ENCODE results near the gene FOXQ1. TPM values are rescaled to one million over a fixed set of nuclear protein-coding genes. Genes with fewer than 3 reads are reported as not detected.

The FOXQ1 gene
- total RNA-seq, 1 experiment from 2014 or later: 11.7 TPM

DNA sequence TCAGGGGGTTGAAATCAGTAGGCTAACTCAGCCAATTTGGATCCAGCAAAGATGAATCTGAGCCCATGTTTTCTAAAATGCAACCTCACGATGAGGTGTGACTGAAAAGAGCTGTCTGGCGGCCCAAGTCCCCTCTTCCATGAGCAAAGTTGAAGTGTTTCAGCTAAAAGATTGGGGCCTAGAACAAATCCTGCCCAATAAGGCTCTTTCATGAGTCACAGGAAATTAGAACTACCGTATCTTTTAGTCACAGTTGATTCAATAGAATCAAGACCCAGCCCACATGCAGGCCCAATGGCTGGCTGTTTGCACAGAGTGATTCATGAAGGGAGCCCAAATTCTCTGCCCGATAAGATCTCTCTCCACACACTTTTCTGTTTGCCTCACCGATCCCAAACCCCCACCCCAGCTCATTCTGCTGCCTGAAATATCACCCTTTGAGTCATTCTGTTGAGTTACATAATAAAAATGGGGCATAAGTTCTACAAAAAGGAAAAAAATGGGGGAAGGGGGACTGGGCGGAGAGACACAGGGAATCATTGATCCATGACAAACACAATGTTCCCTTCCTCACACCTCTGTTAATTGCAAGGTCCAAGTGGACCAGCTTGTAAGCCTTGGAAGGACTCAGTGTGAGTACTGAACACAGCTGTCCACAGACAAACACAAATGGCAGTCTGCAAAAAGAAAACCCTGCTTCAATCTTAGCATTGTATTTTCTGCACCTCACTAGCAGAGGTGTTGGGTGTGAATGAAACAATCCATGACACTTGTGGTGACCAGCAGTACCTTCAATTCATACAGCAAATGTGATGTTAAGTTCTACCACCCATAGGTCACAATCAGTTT lies 13.8 kb downstream of the FOXQ1 start:
- Histone ChIP-seq H3K9me3 (ENCODE audit: control insufficient read depth, insufficient read depth, low read depth, low read length) (peaks cover 6% of the 10 kb centered on the region; the same call in 1 of the 2 replicates), H3K27ac (ENCODE audit: low read length) (peak overlapping the region; percentile 92), H3K27me3 (ENCODE audit: control insufficient read depth, insufficient read depth, low read length) (no peaks in the 10 kb centered on the region), H3K36me3 (ENCODE audit: control insufficient read depth, insufficient read depth, low read length) (no peaks in the 10 kb centered on the region), H3K4me3 (ENCODE audit: low read depth in 2 of 2, low read length in 2 of 2) (no peak overlapping the region), H3K4me1 (ENCODE audit: control insufficient read depth, insufficient read depth, low read length) (peaks cover 54% of the 10 kb centered on the region)
- CTCF ChIA-PET: interaction anchor here (1.1 kb wide), 1 partner anchor 11 kb away, joined by 5 read pairs; no protein-coding TSS in a partner anchor
- intact Hi-C loops (cut with micrococcal nuclease; ENCODE audit: unreplicated experiment) (no loop called here), in situ Hi-C loops (cut with HindIII; ENCODE audit: low pct_unique_long_range_greater_than_20kb, low sequenced_read_pairs) (no loop called here)
- BruUV-seq (replicated peaks): no TSS peak
- POLR2A ChIA-PET: interaction anchor here (0.6 kb wide), 1 partner anchor 29 kb away, joined by 3 read pairs; no protein-coding TSS in a partner anchor
- TF ChIP-seq, protein P1, sequence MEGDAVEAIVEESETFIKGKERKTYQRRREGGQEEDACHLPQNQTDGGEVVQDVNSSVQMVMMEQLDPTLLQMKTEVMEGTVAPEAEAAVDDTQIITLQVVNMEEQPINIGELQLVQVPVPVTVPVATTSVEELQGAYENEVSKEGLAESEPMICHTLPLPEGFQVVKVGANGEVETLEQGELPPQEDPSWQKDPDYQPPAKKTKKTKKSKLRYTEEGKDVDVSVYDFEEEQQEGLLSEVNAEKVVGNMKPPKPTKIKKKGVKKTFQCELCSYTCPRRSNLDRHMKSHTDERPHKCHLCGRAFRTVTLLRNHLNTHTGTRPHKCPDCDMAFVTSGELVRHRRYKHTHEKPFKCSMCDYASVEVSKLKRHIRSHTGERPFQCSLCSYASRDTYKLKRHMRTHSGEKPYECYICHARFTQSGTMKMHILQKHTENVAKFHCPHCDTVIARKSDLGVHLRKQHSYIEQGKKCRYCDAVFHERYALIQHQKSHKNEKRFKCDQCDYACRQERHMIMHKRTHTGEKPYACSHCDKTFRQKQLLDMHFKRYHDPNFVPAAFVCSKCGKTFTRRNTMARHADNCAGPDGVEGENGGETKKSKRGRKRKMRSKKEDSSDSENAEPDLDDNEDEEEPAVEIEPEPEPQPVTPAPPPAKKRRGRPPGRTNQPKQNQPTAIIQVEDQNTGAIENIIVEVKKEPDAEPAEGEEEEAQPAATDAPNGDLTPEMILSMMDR (IDR thresholded peaks at IDR 0.05): no peak
- TF ChIP-seq TCF7L2 (IDR thresholded peaks at IDR 0.05; ENCODE audit: low read depth, low read length) (no peak), POLR2AphosphoS5 (IDR thresholded peaks at IDR 0.05; ENCODE audit: low read depth, low read length) (peak; percentile 78), SIN3A (IDR thresholded peaks at IDR 0.05; ENCODE audit: borderline replicate concordance, insufficient read depth, low read depth, low read length) (no peak)
- DNase-seq (ENCODE audit: low read depth, low spot score) (peak; percentile 91), ATAC-seq (peak; percentile 93)

DNA sequence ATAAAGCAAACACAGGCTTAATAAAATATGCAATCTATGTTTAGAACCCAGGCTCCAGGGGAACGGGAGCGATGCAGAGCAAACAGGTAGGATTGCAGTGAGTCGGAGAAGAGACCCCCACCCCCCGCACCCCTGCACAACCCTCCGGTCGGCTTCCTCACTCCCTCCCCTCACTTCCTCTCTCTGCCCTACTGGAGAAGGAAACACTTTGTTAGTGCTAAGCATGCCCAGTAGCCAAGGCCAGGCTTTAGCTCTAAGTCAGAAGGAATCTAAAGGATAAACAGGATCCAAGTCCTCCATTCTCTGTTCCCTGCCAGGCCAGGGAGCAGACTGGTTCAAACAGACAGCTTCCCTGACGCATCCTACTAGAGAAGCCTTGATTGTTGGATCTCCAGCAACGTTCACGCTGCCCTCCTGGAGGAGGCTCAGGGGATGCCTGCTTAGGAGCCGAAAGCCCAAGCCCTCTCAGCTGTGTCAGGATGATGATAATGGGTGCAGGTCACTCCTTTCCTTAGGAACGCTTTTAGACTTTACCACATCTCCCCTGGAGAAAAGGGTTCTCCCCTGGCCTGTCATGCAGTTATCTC lies 14.7 kb downstream of the FOXQ1 start:
- ATAC-seq (peak; percentile 11; the same call in 1 of the 2 replicates), DNase-seq (ENCODE audit: low read depth, low spot score) (no peak)
- H3K4me1 ChIP-seq (ENCODE audit: control insufficient read depth, insufficient read depth, low read length): peaks cover 52% of the 10 kb centered on the region
- no peak overlapping the region for H3K4me3 ChIP-seq (ENCODE audit: low read depth in 2 of 2, low read length in 2 of 2)
- CTCF ChIA-PET: interaction anchor here (0.8 kb wide), 1 partner anchor 11 kb away, joined by 5 read pairs; no protein-coding TSS in a partner anchor
- in situ Hi-C loops (cut with HindIII; ENCODE audit: low pct_unique_long_range_greater_than_20kb, low sequenced_read_pairs) (no loop called here), intact Hi-C loops (cut with micrococcal nuclease; ENCODE audit: unreplicated experiment) (no loop called here)
- H3K27me3 ChIP-seq (ENCODE audit: control insufficient read depth, insufficient read depth, low read length): no peaks in the 10 kb centered on the region
- peak overlapping the region; percentile 92 for H3K27ac ChIP-seq (ENCODE audit: low read length)
- no TSS peak for BruUV-seq (replicated peaks)
- no peaks in the 10 kb centered on the region for H3K36me3 ChIP-seq (ENCODE audit: control insufficient read depth, insufficient read depth, low read length)
- POLR2A ChIA-PET: no interaction called here
- TF ChIP-seq, protein P2, sequence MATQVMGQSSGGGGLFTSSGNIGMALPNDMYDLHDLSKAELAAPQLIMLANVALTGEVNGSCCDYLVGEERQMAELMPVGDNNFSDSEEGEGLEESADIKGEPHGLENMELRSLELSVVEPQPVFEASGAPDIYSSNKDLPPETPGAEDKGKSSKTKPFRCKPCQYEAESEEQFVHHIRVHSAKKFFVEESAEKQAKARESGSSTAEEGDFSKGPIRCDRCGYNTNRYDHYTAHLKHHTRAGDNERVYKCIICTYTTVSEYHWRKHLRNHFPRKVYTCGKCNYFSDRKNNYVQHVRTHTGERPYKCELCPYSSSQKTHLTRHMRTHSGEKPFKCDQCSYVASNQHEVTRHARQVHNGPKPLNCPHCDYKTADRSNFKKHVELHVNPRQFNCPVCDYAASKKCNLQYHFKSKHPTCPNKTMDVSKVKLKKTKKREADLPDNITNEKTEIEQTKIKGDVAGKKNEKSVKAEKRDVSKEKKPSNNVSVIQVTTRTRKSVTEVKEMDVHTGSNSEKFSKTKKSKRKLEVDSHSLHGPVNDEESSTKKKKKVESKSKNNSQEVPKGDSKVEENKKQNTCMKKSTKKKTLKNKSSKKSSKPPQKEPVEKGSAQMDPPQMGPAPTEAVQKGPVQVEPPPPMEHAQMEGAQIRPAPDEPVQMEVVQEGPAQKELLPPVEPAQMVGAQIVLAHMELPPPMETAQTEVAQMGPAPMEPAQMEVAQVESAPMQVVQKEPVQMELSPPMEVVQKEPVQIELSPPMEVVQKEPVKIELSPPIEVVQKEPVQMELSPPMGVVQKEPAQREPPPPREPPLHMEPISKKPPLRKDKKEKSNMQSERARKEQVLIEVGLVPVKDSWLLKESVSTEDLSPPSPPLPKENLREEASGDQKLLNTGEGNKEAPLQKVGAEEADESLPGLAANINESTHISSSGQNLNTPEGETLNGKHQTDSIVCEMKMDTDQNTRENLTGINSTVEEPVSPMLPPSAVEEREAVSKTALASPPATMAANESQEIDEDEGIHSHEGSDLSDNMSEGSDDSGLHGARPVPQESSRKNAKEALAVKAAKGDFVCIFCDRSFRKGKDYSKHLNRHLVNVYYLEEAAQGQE (IDR thresholded peaks at IDR 0.05; ENCODE audit: insufficient read depth in 1 of 2, low read depth in 2 of 2, low read length in 1 of 2): no peak
- TF ChIP-seq, protein P1 (IDR thresholded peaks at IDR 0.05): no peak
- TF ChIP-seq POLR2AphosphoS5 (IDR thresholded peaks at IDR 0.05; ENCODE audit: low read depth, low read length): no peak
- TF ChIP-seq SIN3A (IDR thresholded peaks at IDR 0.05; ENCODE audit: borderline replicate concordance, insufficient read depth, low read depth, low read length): no peak
- TF ChIP-seq TCF7L2 (IDR thresholded peaks at IDR 0.05; ENCODE audit: low read depth, low read length): no peak
- peaks cover 12% of the 10 kb centered on the region; the same call in 1 of the 2 replicates for H3K9me3 ChIP-seq (ENCODE audit: control insufficient read depth, insufficient read depth, low read depth, low read length)

All from Panc1 (cell line).